Common myeloid progenitor, CD34-positive (primary cell): ENCODE results near the gene EPHB1.

Experiments used
- CTCF ChIA-PET: fragments of 350-600 bp; sonication (Branson Sonifier 250); formaldehyde crosslinking; loops from one replicate; lab custom pipeline; 2021; ENCODE audit warnings: antibody characterized with exemption; lab: Charles Lee
- POLR2A ChIA-PET: fragments of 350-600 bp; sonication (Branson Sonifier 250); formaldehyde crosslinking; loops from one replicate; lab custom pipeline; 2021; ENCODE audit warnings: antibody characterized with exemption; lab: Charles Lee
- DNase-seq, 3 donors: peaks; one replicate each; pipeline versions ENCODE4 v3.0.0 to v3.0.0-alpha.2; 2013
- H3K27ac ChIP-seq, 2 experiments: 1 replicate in 1 of 2; 2 replicates in 1 of 2; pipeline ENCODE4 v1.7.0; 2013; ENCODE audit warnings: inconsistent platforms in 2 of 2, low read length in 2 of 2, mild to moderate bottlenecking in 2 of 2, low read depth in 1 of 2, moderate library complexity in 1 of 2; ENCODE audit not compliant: severe bottlenecking in 2 of 2, insufficient read depth in 1 of 2, poor library complexity in 1 of 2
- H3K27me3 ChIP-seq, 5 experiments: replicated peaks in 2 of 5; 1 replicate in 3 of 5; 2 replicates in 2 of 5; pipeline versions ENCODE4 v1.6.1 to v1.7.0; 2013; ENCODE audit warnings: low read length in 4 of 5, mild to moderate bottlenecking in 2 of 5, moderate library complexity in 2 of 5, inconsistent platforms in 1 of 5; ENCODE audit not compliant: insufficient read depth in 5 of 5, control insufficient read depth in 4 of 5
- H3K36me3 ChIP-seq, 4 experiments: 1 replicate in 2 of 4; 2 replicates in 2 of 4; pipeline versions ENCODE4 v1.6.1 to v1.7.0; 2013; ENCODE audit warnings: low read length in 3 of 4, control low read depth in 1 of 4, mild to moderate bottlenecking in 1 of 4; ENCODE audit not compliant: control insufficient read depth in 4 of 4, insufficient read depth in 4 of 4
- H3K4me1 ChIP-seq, 4 experiments: 1 replicate in 3 of 4; 2 replicates in 1 of 4; pipeline versions ENCODE4 v1.6.1 to v1.7.1; 2013; ENCODE audit warnings: low read length in 3 of 4, mild to moderate bottlenecking in 3 of 4, control low read depth in 1 of 4, inconsistent platforms in 1 of 4, moderate library complexity in 1 of 4; ENCODE audit not compliant: control insufficient read depth in 4 of 4, insufficient read depth in 4 of 4; ENCODE audit errors: control extremely low read depth in 1 of 4
- H3K4me3 ChIP-seq, 7 experiments: 1 replicate in 4 of 7; 2 replicates in 3 of 7; pipeline versions ENCODE4 v1.5.1 to v1.7.0; 2013; ENCODE audit warnings: mild to moderate bottlenecking in 7 of 7, low read length in 6 of 7, moderate library complexity in 6 of 7, inconsistent platforms in 2 of 7, low read depth in 2 of 7, control low read depth in 1 of 7; ENCODE audit not compliant: insufficient read depth in 4 of 7, control insufficient read depth in 1 of 7; ENCODE audit errors: extremely low read depth in 1 of 7
- H3K9me3 ChIP-seq, 5 experiments: 1 replicate in 4 of 5; 2 replicates in 1 of 5; pipeline versions ENCODE4 v1.6.1 to v1.7.1; 2013; ENCODE audit warnings: low read length in 4 of 5, mild to moderate bottlenecking in 2 of 5, inconsistent platforms in 1 of 5, low read depth in 1 of 5, moderate library complexity in 1 of 5; ENCODE audit not compliant: control insufficient read depth in 4 of 5, insufficient read depth in 2 of 5; ENCODE audit errors: control extremely low read depth in 1 of 5
- WGBS: methylation state at CpG from one replicate; pipeline ENCODE4 v1.1.5; 2013; ENCODE audit not compliant: insufficient coverage; 5-methylcytosine and 5-hydroxymethylcytosine counted together

The EPHB1 gene

GRCh38 chr3:135238236-135238830 lies 443.3 kb downstream of the EPHB1 start:
- Histone ChIP-seq H3K36me3 (no peaks in the 10 kb centered on the region), H3K4me3 (no peak overlapping the region), H3K27me3 (peaks cover 0 to 5% (median 0%) of the 10 kb centered on the region in 5 experiments), H3K27ac (no peak overlapping the region), H3K9me3 (peaks cover 0 to 5% (median 0%) of the 10 kb centered on the region in 5 experiments), H3K4me1 (no peaks in the 10 kb centered on the region)
- no peak for DNase-seq
- WGBS, result 88% methylated on average over 4 of the region's 4 CpGs
- CTCF ChIA-PET, result interaction anchor here (1.4 kb wide), 1 partner anchor 12 kb away, joined by 4 read pairs; no protein-coding TSS in a partner anchor
- POLR2A ChIA-PET, result no interaction called here

DNA sequence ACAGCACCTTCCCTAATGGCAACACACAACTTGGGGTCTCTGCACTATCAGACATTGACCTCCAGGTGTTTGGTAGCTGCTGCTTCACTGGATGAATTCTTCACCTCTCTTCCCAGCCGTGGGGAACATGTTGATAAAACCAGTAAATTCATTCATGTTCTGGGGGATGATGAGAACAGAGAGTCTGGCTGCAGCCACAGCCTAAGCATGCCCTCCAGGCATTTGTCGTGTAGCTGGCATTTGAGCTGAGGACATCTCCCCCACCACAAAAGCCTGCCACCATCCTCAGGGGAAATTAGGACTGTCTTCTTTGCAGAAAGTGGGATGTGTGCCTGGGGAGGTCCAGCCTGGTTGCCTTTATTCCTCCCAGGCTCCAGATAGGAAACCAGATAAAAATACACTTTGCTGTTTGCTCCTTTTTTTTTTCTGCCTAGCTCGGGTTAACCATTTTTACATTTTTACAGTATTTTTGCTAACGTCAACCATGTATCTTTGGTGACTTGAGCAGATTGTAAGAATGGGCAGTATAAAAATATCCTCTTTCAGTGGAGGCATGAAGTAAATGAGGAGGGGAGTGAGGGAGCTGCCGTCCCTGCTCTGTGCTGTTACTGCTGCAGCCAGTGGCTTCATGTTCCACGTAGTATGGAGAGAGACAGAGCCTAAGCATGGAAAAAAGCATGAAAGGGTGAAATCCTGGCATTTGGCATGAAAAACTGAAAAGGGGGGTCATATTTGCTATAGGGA lies 444.0 kb downstream of the EPHB1 start:
- ChIA-PET POLR2A (no interaction called here), CTCF (interaction anchor here (0.6 to 1.5 kb wide), 3 partner anchors 9 to 265 kb away, joined by 3 to 4 read pairs (median 3); no protein-coding TSS in a partner anchor)
- Histone ChIP-seq H3K4me3 (no peak overlapping the region), H3K36me3 (no peaks in the 10 kb centered on the region), H3K27me3 (peaks cover 0 to 5% (median 0%) of the 10 kb centered on the region in 5 experiments), H3K27ac (no peak overlapping the region), H3K9me3 (no peaks in the 10 kb centered on the region), H3K4me1 (no peaks in the 10 kb centered on the region)
- no peak for DNase-seq
- 91% methylated on average over 3 of the region's 6 CpGs for WGBS

DNA sequence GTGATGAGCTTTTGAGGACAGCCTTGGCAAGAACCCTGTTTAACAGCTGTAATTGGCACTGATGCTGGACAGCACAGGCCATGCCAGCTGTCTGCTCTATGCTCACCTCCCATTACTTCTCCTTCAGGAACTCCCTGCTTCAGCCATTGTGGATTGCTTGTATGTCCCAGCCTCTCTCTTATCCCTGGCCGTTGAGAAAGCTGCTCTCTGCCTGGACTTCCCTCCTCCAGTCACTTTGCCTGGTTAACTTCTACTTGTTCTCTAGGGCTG lies 444.5 kb downstream of the EPHB1 start:
- Histone ChIP-seq H3K27ac (no peak overlapping the region), H3K4me3 (no peak overlapping the region), H3K36me3 (no peaks in the 10 kb centered on the region), H3K9me3 (no peaks in the 10 kb centered on the region), H3K27me3 (peaks cover 0 to 5% (median 0%) of the 10 kb centered on the region in 5 experiments), H3K4me1 (no peaks in the 10 kb centered on the region)
- no peak for DNase-seq
- POLR2A ChIA-PET, result no interaction called here
- no CpG with 5 or more reads among the region's 1 CpG for WGBS
- CTCF ChIA-PET, result interaction anchor here (0.6 to 1.5 kb wide), 3 partner anchors 9 to 265 kb away, joined by 3 to 4 read pairs (median 3); no protein-coding TSS in a partner anchor

GRCh38 chr3:135240426-135240825 lies 445.4 kb downstream of the EPHB1 start:
- peak in 2 of 3 donors; percentile 6 to 7 for DNase-seq
- no peaks in the 10 kb centered on the region for H3K36me3 ChIP-seq
- ChIA-PET POLR2A (no interaction called here), CTCF (interaction anchor here (1.5 kb wide), 1 partner anchor 264 kb away, joined by 3 read pairs; no protein-coding TSS in a partner anchor)
- no peaks in the 10 kb centered on the region for H3K4me1 ChIP-seq
- H3K27ac ChIP-seq, result no peak overlapping the region
- H3K27me3 ChIP-seq, result peaks cover 0 to 5% (median 0%) of the 10 kb centered on the region in 5 experiments
- no peak overlapping the region for H3K4me3 ChIP-seq
- no peaks in the 10 kb centered on the region for H3K9me3 ChIP-seq

DNA sequence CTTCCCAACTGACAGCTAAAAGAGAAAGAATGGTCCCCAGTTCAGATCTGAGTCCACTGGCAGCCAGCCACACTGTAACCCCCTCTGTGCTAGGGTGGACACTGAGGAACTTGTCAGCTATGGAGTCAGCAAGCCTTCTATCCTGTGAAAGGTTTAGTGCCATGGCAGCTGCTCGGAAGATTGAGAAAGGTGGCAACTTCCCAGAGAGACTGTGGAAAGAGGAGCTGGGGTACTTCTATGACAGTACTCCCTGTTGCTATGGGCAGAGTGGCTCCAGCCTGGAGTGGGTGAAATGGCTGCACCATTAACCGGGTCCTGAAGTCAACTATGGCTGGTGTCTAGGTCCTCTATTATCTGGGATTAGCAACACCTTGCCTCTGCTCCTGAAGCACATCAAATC lies 447.2 kb downstream of the EPHB1 start:
- peaks cover 0 to 5% (median 0%) of the 10 kb centered on the region in 5 experiments for H3K27me3 ChIP-seq
- H3K36me3 ChIP-seq, result no peaks in the 10 kb centered on the region
- POLR2A ChIA-PET, result no interaction called here
- no peak for DNase-seq
- H3K27ac ChIP-seq, result no peak overlapping the region
- H3K9me3 ChIP-seq, result no peaks in the 10 kb centered on the region
- CTCF ChIA-PET, result no interaction called here
- WGBS, result 100% methylated on average over 2 of the region's 2 CpGs
- no peaks in the 10 kb centered on the region for H3K4me1 ChIP-seq
- H3K4me3 ChIP-seq, result no peak overlapping the region

DNA sequence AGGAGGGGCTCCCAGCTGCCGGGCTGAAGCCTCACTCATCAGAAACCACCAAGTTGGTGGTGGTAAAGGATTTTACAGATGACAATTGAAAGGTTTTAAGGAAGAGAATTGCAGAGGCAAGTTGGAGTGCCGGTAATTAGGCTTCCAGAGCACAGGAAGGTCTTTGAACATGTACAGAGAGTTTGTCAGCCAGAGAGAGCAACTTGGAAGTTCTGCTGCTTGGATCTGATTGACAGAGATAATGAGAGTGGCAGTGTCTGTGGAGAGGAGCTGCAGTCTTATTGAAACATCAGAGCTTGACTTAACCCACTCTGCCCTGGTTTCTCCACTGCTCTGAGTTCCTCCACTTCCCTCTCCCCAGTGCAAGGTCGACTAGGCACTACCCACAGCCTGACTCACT lies 448.6 kb downstream of the EPHB1 start:
- H3K9me3 ChIP-seq, result no peaks in the 10 kb centered on the region
- no peak for DNase-seq
- H3K4me1 ChIP-seq, result no peaks in the 10 kb centered on the region
- ChIA-PET CTCF (no interaction called here), POLR2A (no interaction called here)
- peaks cover 0 to 5% (median 0%) of the 10 kb centered on the region in 5 experiments for H3K27me3 ChIP-seq
- WGBS, result 71% methylated on average over 2 of the region's 3 CpGs
- H3K36me3 ChIP-seq, result no peaks in the 10 kb centered on the region
- no peak overlapping the region for H3K4me3 ChIP-seq
- no peak overlapping the region for H3K27ac ChIP-seq

- 83% methylated on average over 1 of the region's 1 CpG for WGBS
- CTCF ChIA-PET, result no interaction called here
These were observed 451.0 kb downstream of the EPHB1 start for GRCh38 chr3:135246027-135246426.

More at GRCh38 chr3:135246027-135246426, 451.0 kb downstream of the EPHB1 start:
- H3K27me3 ChIP-seq, result peaks cover 0 to 4% (median 0%) of the 10 kb centered on the region in 5 experiments
- H3K9me3 ChIP-seq, result no peaks in the 10 kb centered on the region
- H3K27ac ChIP-seq, result no peak overlapping the region
- POLR2A ChIA-PET, result no interaction called here
- H3K4me1 ChIP-seq, result no peaks in the 10 kb centered on the region
- no peaks in the 10 kb centered on the region for H3K36me3 ChIP-seq
- no peak for DNase-seq
- no peak overlapping the region for H3K4me3 ChIP-seq
